Measurements from ENCODE around the gene IVD.

The IVD gene

DNA sequence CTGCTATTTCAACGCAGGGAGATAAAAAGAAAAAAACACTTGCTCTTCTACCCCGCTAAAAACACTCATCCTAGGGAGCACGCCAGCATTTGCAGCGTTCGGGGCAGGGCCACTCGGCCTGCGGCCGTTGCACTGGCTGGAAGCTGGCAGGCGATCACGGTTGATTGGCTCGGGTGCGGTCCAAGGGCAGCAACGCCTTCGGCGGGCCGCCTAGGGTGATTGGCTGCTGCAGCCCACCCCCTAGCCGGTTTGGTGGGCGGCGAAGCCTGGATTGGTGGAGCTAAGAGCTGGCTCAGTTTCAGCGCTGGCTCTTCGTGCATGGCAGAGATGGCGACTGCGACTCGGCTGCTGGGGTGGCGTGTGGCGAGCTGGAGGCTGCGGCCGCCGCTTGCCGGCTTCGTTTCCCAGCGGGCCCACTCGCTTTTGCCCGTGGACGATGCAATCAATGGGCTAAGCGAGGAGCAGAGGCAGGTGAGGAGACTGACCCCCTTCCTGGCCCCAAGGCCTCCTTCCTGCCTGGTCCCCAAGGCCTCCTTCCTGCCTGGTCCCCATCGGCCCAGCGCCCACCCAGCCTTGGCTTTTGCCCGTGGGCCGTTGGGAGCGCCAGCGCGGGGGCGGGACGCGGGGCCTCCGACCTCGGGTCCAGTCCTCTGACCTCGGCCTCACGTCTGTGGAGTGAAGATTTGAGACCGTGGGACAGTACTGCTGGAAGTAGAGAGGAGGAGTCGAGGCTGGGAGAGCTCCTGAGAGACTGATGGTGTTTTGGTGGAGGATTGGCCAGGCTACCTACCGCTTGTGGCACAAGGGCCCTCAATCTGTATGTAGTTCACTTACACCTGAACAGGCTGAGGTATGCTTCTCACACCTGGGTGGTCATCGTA, at the start of gene IVD:
TSS of gene IVD (plus strand) at position 295 of the 881 bp plus-strand sequence. CDS start at position 328, 33 bp downstream.
- peak; percentile 97 for DNase-seq

DNA sequence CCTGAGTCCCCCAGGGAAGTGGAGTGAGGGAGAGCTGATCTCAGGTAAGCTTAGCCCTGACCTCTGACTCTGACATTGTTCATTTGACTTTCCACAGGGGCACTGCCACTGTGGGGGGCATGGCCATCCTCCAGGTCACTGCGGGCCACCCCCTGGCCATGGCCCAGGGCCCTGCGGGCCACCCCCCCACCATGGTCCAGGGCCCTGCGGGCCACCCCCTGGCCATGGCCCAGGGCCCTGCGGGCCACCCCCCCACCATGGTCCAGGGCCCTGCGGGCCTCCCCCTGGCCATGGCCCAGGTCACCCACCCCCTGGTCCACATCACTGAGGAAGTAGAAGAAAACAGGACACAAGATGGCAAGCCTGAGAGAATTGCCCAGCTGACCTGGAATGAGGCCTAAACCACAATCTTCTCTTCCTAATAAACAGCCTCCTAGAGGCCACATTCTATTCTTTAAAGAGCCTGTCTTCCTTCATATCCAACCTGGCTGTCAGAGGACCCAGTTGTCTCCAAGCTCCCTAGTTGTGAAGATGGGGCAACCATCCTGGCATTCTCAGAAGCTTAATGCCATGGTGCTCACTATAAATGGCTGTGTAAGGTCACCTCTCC, 49.5 kb upstream of the IVD start:
- DNase-seq = no peak

DNA sequence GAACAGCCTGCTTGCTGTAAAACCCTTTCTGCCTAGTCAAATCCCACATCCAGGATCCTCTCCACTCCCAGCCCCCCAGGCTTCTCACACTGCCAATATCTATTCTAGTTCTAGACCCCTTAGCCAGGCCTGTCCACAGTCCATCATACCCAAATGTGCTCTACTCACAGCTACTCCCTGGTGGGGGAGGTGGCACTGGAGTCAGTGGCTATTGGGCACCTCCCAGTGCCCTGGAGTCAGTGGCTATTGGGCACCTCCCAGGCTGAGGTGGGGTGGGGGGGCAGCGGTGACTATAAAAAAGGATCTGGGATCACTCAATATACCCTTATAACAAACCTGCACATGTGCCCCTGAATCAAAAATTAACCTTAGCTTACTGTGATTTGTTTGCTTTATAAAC, 48.3 kb upstream of the IVD start:
- DNase-seq = no peak

DNA sequence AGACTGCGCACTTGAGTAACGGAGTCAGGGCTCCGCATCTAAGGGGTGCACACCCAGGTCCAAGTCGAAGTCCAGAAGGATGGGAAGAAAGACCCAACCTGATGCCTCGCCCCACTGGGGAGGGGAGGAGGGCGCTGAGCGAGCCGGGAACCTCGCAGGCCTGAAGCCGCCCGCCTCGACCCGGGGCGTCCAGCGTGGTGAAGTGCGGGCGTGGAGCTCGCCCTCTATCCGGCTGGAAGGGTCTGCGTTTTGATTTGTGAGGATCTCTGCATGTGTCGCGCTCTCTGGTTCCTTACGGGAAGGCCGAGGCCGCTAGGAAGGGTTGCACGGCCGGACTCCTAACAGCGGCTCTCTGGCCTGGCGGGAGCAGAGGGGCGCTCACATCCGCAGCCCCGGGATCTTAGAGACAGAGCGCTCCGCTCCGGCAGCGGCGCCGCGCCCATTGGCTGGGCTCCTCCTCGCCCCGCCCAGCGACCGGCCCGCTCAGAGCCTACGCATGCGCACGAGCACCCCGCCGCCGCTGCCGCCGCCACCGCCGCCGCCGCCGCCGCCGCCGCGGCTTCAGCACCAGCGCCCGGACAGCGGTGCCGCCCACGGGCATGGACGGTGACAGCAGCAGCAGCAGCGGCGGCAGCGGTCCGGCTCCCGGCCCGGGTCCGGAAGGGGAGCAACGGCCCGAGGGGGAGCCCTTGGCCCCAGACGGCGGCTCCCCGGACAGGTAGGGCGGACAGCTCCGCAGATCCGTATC, 47.7 kb upstream of the IVD start, which contains the start of gene DISP2:
TSS of gene DISP2 (plus strand) at position 497 of the 748 bp plus-strand sequence. CDS start at position 600, 103 bp downstream.
- peak; percentile 75 for DNase-seq

DNA sequence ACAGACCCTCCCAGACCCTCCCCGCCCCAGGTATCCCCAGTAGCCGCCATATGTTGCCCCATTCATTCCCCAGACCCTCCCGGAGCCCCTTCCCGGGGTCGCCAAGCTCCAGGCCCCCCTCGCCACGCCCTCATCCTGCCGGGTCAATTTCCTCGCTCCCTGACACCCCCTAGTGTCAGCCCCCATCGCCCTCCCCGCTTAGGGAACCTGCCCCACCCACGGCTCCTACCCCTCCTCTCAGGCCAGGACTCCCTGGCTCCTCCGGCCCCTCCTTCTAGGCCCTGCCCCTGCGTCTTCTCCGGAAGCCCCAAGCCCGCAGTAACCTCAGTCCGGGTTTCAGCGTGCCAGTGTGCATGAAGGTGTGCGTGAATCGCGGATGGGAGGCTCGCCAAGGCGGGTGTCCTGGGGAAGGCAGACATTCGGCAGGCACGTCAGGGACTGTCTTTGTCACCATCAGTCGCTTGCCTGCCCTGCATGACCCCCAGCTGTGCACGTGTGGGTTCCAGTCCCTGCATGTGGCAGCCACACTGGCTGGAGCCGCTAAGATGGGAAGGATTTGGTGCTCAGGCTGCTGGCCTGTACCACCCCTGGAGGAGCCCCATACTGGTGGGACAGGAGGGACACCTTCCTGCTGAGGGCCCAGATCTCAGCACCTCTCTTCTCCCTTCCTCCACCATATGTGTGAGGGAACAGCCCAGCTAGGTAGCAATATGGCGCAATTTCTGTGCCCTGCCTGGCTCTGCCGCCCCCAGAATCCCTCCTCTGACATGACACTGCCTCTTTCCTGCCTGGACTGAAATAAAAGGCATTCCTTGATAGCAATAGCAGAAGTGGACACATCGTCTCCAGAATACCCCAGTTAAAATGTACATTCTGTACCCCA, 46.9 kb upstream of the IVD start:
- no peak for DNase-seq

DNA sequence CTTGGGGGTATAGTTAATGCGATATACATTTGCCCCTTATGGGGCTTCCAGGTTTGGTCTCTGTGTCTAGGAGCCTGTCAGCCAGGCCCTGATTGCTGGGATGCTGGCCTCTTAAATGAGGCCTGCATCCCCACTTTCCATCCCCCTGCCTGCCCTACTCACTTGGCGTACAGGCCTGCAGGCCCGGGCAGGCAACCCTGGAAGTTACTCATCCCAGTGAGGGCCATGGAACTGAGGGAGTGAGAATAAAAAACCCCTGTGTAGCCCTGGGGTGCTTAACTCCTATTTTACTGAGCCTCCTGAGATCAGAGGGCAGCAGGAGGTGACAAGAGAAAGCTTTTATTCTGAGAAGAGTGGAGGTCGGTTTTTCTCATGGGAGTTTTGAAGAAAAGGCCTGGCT, 45.6 kb upstream of the IVD start:
- DNase-seq = no peak

DNA sequence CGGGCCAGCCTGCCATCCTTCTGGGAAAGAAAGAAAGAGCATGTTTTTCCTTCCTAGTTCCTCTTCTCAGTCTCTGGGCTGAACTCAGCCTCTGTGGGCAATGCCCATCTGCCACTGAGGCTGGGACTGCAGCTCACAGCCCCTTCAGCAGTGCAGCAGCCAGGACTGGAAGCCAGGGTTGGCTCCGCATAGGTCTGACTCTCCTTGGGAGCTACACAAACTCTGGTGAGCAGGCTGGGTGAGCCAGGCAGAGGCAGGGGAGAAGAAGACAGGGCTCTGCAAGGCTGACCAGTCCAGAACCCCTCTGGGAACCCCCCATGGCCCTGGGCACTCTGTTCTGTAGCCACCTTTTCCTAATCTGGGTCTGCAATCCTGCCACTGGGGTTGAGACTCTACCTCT, 44.0 kb upstream of the IVD start:
- DNase-seq = no peak

DNA sequence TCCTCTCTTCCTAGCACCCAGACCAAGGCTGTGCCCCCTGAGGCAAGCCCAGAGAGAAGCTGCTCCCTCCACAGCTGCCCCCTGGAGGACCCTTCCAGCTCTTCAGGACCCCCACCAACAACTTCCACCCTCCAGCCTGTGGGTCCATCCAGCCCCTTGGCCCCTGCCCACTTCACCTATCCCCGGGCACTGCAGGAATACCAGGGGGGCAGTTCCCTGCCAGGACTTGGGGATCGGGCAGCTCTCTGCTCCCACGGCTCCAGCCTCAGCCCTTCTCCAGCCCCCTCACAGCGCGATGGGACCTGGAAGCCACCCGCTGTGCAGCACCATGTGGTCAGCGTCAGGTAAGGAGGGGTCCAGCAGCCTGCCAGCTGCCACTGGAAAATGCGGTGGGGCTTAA, 42.0 kb upstream of the IVD start:
- no peak for DNase-seq

DNA sequence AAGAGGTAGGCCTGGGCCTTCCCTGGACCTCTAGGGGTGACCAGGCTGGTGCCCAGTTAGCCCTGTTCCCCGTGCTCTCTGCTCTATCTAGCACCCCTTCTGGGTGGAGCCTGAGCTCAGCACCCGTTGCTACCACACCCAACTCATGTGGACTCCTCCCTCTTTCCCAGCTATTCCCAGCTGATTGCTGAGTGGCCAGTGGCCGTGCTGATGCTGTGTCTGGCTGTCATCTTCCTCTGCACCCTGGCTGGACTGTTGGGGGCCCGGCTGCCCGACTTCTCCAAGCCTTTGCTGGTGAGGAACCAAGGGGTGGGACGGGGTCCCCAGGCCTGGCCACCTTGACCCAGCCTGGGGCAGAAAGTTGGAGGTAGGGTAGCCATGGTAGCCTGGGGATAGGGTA, 41.3 kb upstream of the IVD start:
- DNase-seq = no peak

DNA sequence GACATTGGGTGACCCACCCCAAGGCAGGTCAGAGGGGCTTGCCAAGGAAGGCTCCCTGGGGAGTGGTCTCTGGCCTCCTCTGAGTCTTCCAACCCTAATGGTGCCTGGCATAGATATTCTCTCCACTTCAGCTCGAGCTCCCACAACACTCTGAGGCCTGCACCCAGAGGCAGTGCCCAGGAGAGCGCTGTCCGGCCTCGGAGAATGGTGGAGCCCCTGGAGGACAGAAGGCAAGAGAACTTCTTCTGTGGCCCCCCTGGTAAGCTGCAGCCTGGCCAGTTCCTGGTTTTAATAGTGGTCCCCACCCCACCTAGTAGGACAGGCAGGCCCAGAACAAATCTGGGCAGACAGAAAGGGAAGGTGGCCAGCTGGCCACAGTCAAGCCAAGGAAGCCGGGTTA, 40.6 kb upstream of the IVD start:
- no peak for DNase-seq

DNA sequence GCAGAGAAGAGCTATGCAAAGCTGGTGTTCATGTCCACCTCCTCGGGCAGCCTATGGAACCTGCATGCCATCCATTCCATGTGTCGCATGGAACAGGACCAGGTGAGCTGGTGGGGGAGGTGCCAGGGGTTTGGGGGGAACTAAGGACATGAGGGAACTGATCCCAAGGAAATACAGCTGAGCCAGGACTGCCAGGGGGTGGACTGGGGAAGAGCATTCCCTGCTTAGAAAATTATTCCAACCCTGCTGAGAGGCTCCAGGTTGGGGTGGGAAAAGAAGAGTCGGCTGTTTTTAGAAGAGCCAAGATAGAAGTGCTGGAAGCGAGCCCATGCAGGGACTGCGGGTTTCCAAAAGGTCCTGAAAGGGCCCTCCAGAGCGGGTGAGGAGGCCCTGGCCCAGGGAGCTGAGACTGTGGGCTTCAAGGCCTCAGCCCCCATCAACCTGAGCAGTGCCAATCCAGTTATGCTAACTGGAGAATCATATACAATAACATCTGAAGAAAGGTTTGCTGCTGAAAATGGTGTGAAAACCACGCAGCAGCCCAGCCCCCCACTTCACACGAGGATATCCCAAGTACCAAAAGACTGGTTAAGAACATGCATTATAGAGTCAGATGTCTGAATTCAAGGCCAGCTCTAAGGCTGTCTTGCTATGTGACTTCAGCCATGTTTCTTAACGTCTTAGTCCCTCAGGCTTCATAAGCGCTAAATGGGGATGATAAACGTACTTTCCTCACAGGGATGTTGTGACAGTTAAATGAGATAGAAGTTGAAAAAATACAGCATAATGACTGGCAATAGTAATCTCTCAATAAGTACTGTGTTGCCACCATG, 39.8 kb upstream of the IVD start:
- DNase-seq = no peak

DNA sequence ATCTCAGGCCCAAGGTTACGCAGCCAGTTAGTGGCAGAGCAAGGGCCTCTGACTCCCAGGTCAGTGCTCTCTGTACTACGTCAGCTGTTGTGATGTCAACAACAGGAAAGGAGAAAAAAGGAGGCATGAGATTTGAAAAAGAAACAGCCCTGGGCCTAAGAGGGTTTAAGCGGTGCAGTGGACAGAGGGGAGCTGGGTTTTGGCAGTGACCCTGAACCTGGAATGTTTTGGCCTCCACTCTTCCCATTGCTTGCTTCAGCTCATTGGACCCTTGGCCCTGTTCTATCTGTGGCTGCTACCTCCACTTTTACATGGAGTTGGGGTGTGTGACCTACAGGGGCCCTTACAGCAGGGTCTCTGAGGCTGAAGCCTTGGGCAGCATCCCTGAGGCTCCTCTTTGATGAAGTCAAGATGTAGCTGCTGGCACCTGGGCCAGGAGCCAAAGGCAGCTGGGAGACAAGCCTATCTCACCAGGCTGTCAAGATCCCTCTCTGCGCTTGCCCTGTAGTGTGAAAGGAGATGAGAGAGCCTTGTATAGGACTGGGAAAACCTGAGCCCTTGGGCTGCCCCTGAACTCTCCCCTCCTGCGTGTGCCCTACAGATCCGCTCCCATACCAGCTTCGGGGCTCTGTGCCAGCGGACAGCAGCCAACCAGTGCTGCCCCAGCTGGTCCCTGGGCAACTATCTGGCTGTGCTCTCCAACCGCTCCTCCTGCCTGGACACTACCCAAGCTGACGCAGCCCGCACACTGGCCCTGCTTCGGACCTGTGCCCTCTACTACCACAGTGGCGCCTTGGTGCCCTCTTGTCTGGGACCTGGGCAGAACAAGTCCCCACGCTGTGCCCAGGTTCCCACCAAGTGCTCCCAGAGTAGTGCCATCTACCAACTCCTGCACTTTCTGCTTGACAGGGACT, 38.9 kb upstream of the IVD start:
- no peak for DNase-seq

DNA sequence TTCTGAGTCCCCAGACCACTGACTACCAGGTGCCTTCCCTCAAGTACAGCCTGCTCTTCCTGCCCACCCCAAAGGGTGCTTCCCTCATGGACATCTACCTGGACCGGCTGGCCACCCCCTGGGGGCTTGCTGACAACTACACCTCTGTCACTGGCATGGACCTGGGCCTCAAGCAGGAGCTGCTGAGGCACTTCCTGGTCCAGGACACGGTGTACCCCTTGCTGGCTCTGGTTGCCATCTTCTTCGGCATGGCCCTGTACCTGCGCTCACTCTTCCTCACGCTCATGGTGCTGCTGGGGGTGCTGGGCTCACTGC, 38.3 kb upstream of the IVD start:
- DNase-seq = no peak

DNA sequence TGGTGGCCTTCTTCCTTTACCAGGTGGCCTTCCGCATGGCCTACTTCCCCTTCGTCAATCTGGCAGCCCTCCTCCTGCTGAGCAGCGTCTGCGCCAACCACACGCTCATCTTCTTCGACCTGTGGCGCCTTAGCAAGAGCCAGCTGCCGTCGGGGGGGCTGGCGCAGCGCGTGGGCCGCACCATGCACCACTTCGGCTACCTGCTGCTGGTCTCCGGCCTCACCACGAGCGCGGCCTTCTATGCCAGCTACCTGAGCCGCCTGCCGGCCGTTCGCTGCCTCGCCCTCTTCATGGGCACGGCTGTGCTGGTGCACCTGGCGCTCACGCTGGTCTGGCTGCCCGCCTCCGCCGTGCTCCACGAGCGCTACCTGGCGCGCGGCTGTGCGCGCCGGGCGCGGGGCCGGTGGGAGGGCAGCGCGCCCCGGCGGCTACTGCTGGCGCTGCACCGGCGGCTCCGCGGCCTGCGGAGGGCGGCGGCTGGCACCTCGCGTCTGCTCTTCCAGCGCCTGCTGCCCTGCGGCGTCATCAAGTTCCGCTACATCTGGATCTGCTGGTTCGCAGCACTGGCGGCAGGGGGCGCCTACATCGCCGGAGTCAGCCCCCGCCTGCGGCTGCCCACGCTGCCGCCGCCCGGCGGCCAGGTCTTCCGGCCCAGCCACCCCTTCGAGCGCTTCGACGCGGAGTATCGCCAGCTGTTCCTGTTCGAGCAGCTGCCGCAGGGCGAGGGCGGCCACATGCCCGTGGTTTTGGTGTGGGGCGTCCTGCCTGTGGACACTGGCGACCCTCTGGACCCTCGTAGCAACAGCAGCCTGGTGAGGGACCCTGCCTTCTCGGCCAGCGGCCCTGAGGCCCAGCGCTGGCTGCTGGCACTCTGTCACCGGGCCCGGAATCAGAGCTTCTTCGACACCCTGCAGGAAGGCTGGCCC, 37.6 kb upstream of the IVD start:
- peak; percentile 89 for DNase-seq

DNA sequence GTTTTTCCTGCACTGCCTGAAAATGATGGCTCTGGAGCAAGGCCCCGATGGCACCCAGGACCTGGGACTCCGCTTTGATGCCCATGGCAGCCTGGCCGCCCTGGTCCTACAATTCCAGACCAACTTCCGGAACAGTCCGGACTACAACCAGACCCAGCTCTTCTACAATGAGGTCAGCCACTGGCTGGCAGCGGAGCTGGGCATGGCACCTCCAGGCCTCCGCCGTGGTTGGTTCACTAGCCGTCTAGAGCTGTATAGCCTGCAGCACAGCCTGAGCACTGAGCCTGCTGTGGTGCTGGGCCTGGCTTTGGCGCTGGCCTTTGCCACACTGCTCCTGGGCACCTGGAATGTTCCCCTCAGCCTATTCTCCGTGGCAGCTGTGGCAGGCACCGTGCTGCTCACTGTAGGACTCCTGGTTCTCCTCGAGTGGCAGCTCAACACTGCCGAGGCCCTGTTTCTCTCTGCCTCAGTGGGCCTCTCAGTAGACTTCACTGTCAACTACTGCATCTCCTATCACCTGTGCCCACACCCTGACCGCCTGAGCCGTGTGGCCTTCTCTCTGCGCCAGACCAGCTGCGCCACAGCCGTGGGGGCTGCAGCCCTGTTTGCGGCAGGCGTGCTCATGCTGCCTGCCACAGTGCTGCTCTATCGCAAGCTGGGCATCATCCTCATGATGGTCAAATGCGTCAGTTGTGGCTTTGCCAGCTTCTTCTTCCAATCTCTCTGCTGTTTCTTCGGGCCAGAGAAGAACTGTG, 36.7 kb upstream of the IVD start:
- no peak for DNase-seq

DNA sequence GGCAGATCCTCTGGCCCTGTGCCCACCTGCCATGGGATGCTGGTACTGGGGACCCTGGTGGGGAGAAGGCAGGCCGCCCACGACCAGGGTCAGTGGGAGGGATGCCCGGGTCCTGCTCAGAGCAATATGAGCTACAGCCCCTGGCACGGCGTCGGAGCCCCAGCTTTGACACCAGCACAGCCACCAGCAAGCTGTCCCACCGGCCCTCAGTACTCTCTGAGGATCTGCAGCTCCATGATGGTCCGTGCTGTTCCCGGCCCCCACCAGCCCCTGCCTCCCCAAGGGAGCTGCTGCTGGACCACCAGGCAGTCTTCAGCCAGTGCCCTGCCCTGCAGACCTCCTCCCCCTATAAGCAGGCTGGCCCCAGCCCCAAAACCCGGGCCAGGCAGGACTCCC, 36.1 kb upstream of the IVD start:
- no peak for DNase-seq

DNA sequence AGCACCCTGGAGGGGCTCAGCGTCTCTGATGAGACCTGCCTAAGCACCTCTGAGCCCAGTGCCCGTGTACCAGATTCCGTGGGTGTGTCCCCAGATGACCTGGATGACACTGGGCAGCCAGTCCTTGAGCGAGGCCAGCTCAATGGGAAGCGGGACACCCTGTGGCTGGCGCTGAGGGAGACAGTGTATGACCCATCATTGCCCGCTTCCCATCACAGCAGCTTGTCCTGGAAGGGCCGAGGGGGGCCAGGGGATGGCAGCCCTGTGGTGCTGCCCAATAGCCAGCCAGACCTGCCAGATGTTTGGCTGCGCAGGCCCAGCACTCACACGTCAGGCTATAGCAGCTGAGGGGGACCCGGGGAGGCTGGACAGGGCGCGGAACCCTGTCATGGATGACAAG, 35.6 kb upstream of the IVD start:
- DNase-seq = no peak

DNA sequence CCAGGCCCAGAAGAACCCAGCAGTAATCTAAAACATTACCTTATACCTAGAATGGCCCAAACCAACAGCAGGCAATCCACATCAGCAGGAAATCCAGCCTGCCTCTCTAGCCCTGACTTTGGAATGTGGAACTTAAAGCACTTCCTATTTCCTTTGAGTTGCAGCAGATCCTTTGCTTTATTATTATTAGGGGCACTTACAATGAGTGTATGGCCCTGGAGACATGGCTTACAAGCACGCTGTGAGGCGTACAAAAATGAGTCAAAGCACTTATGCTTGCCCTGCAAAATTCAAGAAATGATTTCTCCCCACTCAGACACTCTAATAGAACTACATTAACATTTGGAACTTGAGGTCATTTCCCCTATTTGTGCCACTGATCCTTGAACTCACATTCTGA, 32.6 kb upstream of the IVD start:
- no peak for DNase-seq

DNA sequence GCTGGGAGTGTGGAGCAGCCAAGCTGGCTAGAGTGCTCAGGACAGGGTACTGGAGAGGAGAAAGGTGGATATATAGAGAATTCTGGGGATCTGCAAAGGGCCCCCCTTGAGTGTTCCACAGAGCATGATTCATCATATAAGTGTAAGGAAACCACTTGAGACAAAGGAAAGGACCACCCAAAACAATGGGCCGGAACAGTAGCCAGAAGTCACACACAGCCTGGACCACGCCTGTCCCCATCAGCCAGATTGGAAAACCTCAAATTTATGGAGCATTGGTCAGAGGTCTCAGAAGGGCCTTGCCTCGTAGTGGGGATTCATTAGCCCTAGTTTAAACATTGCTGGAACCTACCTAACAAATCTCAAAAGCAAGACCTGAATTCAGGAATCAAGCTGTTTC, 28.0 kb upstream of the IVD start:
- DNase-seq = no peak
